Stimulated activated CD8-positive, alpha-beta memory T cell treated with anti-CD3 and anti-CD28 coated beads, Interleukin-7, amount 100 ng/mL, for 24 hours (primary cell): Measurements from ENCODE around the gene WDR45.
A peak's percentile ranks its signal among the peaks of the same experiment; 100 is the strongest.
"Not testable (repeated sequence)": the region's sequence is repeated elsewhere in the genome, so short reads cannot be mapped to it uniquely, and the experiment has no call there.

Source experiments
- DNase-seq: peaks from one replicate; pipeline ENCODE4 v3.0.0-alpha.2; 2020; ENCODE audit warnings: low read depth

Gene WDR45

GRCh38 chrX:49079489-49080428 is at the start of gene WDR45:
Gene WDR45, minus strand, starts transcription at chrX:49079887. Its CDS starts 1,792 bp downstream, at chrX:49078095.
- DNase-seq = peak; percentile 32

- DNase-seq = no peak
These were observed 49.7 kb upstream of the WDR45 start for GRCh38 chrX:49129427-49129826.

GRCh38 chrX:49127742-49128258 is 48.1 kb upstream of the WDR45 start:
- not testable (repeated sequence) for DNase-seq

GRCh38 chrX:49122499-49122898 is 42.8 kb upstream of the WDR45 start:
- DNase-seq = no peak

- no peak for DNase-seq
These were observed 40.4 kb upstream of the WDR45 start for GRCh38 chrX:49120091-49120490.

- no peak for DNase-seq
These were observed 37.9 kb upstream of the WDR45 start for GRCh38 chrX:49117581-49117980.

- no peak for DNase-seq
These were observed 37.0 kb upstream of the WDR45 start for GRCh38 chrX:49116716-49117115.

GRCh38 chrX:49116076-49116475 is 36.4 kb upstream of the WDR45 start:
- DNase-seq = no peak

- DNase-seq = no peak
These were observed 32.1 kb upstream of the WDR45 start for GRCh38 chrX:49111791-49112190.

GRCh38 chrX:49110417-49110816 is 30.7 kb upstream of the WDR45 start:
- no peak for DNase-seq

GRCh38 chrX:49108641-49109040 is 29.0 kb upstream of the WDR45 start:
- no peak for DNase-seq

GRCh38 chrX:49106930-49107329 is 27.2 kb upstream of the WDR45 start:
- no peak for DNase-seq

- no peak for DNase-seq
These were observed 26.6 kb upstream of the WDR45 start for GRCh38 chrX:49106296-49106695.

- no peak for DNase-seq
These were observed 23.9 kb upstream of the WDR45 start for GRCh38 chrX:49103637-49104036.

GRCh38 chrX:49102190-49102589 is 22.5 kb upstream of the WDR45 start:
- DNase-seq = no peak

GRCh38 chrX:49101629-49101984 is 21.9 kb upstream of the WDR45 start:
- no peak for DNase-seq

- peak; percentile 61 for DNase-seq
These were observed 21.3 kb upstream of the WDR45 start for GRCh38 chrX:49100704-49101628.

- DNase-seq = no peak
These were observed 16.7 kb upstream of the WDR45 start for GRCh38 chrX:49096419-49096818.

- DNase-seq = no peak
These were observed 9.9 kb upstream of the WDR45 start for GRCh38 chrX:49089553-49089952.

GRCh38 chrX:49082271-49082871 is 2.7 kb upstream of the WDR45 start:
- no peak for DNase-seq

- no peak for DNase-seq
These were observed 1.7 kb downstream of the WDR45 start for GRCh38 chrX:49077941-49078340.

- no peak for DNase-seq
These were observed 4.3 kb downstream of the WDR45 start for GRCh38 chrX:49075347-49075746.
